D721Med (cell line): ENCODE data around the gene RASGRP2.

Experiments
- DNase-seq: peaks from one replicate; pipeline ENCODE4 v3.0.0; 2011; ENCODE audit warnings: low spot score; ENCODE audit not compliant: insufficient read length
- FAIRE-seq: peaks from 2 replicates; lab custom pipeline; 2011; peaks lifted over from hg19 to GRCh38; lab: Jason Lieb, UNC
- CTCF ChIP-seq: IDR thresholded peaks from 2 replicates; pipeline ENCODE4 v1.5.1; 2012; ENCODE audit warnings: mild to moderate bottlenecking, control low read depth; ENCODE audit not compliant: insufficient read depth; ENCODE audit errors: missing control alignments

Gene RASGRP2

DNA sequence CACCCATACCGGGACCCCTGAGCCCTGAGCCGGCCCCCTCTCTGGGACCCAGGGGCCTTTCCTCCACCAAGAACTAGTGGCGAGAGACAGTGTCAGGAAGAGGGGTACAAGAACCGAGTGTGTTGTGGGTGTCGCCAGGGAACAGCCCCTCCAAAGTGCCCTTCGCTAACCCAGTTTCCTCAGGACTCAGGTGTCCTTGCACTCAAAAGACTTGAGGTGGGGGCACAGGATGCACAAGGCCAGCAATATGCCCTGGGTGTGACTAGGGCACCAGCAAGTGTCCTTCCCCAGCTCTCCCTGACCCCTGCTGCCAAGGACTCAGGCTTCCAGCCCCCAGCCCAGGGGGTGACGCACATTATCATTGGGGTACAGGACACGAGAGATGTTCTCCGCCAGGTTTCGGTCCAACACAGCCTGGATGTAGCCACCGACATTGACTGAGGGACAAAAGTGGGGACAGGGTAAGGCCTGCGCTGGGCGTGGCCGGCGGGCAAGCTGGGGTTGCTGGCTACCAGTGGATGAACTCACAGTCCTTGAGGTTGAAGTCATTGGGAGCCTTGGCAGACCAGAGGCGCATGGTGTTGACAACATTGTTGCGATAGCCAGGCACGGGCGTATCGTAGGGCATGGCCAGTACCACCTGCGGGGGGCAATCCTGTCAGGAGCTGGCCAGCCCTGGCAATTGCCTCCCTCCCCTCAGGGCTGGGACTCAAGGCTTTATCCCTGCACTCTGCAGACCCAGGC is 11.1 kb upstream of the RASGRP2 start:
- no peak for FAIRE-seq
- no peak for DNase-seq
- no peak for TF ChIP-seq CTCF

DNA sequence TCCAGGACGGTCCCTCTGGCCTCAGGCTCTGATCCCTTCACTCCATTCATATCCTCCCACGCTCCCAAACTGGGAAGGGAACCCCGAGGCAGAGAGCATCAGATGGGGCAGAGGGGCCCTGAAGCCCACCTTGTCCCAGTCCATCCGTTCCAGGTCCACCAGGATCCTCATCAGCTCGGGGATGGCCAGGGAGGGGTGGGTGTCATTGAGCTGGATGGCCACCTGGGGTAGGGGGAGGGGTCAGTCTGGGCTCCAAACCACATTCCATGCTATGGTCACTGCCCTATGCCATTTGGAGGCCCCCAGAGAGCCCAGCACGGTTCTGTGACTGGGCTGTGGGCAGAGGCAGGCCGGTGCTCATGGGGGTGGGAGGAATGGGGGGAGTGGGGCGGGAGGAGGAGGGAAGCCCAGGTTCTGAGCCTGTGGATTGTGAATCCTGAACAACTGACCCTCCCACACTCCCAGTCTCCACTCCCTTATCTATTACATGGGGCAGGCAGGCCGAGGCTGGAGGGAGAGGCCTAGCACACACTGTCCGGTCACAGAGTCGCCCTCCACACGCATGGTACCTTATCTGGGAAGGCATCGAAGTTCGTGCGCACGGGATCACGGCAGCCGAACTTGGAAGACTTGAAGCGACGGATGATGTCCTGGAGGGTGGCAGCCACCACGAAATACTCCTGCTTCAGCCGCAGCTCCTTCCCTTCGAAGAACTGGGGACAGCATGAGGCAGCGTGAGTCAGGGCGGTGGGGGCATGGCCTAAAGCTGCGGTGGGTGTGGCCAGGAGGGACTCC is 10.4 kb upstream of the RASGRP2 start:
- FAIRE-seq (no peak), DNase-seq (no peak)
- TF ChIP-seq CTCF: no peak

DNA sequence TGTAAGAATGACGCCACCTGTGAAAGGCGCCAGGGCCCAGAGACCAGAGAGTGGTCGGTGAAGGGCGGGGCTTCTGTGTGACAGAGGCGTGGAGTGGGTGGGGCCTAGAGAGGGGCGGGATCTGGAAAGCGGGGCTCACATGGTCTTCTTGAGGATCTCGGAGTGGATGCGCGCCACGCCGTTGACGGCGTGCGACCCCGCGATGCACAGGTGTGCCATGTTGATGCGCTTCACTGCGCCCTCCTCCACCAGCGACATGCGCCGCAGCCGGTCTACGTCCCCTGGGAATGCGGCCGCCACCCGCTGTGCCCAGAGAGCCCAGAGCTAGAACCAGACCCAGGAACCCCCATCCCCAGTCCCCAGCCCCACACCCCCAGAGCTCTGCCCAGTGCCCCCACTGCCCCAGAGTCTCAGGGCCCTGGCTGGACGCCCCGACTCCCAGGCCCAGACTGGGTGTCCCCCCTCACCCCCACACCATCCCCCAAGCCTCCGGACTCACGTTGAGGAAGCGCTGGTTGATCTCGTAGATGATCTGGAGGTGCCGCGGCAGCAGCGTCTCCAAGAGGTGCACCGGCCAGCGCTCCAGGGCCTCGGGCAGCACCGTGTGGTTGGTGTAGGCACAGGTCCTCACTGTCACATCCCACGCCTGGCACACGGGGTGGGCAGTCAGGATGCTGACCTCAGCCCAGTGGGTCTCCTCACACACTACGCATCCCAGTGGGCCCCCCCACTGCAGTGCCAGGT is 9.6 kb upstream of the RASGRP2 start:
- TF ChIP-seq CTCF: no peak
- FAIRE-seq (no peak), DNase-seq (no peak)

GRCh38 chr11:64753019-64753379 is 9.1 kb upstream of the RASGRP2 start:
- FAIRE-seq: no peak

GRCh38 chr11:64752175-64752970 is 8.4 kb upstream of the RASGRP2 start:
- no peak for FAIRE-seq
- no peak for TF ChIP-seq CTCF
- no peak for DNase-seq

More at GRCh38 chr11:64753019-64753379, 9.1 kb upstream of the RASGRP2 start:
- TF ChIP-seq CTCF: no peak
- no peak for DNase-seq

- no peak for TF ChIP-seq CTCF
- DNase-seq: no peak
- no peak for FAIRE-seq
Observed at GRCh38 chr11:64751580-64751979, 7.6 kb upstream of the RASGRP2 start.
